ENCODE data around the gene FAN1.

DNA sequence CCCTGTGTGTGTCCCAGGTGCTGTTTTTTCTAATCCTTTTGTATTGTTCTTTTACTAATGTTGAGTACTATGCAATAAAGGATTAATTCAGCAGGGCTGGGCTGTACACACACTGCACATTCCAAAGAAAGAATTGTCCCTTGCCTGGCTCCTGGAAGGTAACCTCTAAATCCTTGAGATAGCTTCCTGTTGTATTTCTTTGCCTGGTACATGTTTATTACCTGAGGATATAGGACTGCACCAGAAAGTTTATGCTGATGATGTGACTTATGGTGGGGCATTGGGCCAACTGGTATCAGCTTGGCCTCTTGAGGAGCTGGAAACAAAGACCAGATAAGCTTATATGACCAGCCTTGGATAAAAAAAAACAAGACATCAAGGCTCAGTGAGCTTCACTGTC, 26.6 kb upstream of the FAN1 start:
- TF ChIP-seq, protein P1, sequence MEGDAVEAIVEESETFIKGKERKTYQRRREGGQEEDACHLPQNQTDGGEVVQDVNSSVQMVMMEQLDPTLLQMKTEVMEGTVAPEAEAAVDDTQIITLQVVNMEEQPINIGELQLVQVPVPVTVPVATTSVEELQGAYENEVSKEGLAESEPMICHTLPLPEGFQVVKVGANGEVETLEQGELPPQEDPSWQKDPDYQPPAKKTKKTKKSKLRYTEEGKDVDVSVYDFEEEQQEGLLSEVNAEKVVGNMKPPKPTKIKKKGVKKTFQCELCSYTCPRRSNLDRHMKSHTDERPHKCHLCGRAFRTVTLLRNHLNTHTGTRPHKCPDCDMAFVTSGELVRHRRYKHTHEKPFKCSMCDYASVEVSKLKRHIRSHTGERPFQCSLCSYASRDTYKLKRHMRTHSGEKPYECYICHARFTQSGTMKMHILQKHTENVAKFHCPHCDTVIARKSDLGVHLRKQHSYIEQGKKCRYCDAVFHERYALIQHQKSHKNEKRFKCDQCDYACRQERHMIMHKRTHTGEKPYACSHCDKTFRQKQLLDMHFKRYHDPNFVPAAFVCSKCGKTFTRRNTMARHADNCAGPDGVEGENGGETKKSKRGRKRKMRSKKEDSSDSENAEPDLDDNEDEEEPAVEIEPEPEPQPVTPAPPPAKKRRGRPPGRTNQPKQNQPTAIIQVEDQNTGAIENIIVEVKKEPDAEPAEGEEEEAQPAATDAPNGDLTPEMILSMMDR (conservative IDR thresholded peaks at IDR 0.05; ENCODE audit: low read length): no peak
- no peak for TF ChIP-seq EZH2phosphoT487 (IDR thresholded peaks at IDR 0.05; ENCODE audit: borderline replicate concordance)

Measured in Loucy (cell line).